LNCaP clone FGC (cell line): ENCODE data around the gene MRPL55.
A peak's percentile ranks its signal among the peaks of the same experiment; 100 is the strongest.

Experiments used
- DNase-seq: peaks from one replicate; pipeline ENCODE4 v3.0.0-alpha.2; 2011; ENCODE audit warnings: low read depth
- H3K4me3 ChIP-seq: 2 replicates; pipeline ENCODE4 v1.5.1; 2011; ENCODE audit warnings: mild to moderate bottlenecking, low read depth, low read length, control low read depth
- TF ChIP-seq, protein P1 (sequence below): IDR thresholded peaks from 2 replicates; pipeline ENCODE4 v1.5.1; 2012; ENCODE audit warnings: mild to moderate bottlenecking; ENCODE audit not compliant: control insufficient read depth, insufficient read depth; ENCODE audit errors: extremely low read depth

Gene MRPL55

DNA sequence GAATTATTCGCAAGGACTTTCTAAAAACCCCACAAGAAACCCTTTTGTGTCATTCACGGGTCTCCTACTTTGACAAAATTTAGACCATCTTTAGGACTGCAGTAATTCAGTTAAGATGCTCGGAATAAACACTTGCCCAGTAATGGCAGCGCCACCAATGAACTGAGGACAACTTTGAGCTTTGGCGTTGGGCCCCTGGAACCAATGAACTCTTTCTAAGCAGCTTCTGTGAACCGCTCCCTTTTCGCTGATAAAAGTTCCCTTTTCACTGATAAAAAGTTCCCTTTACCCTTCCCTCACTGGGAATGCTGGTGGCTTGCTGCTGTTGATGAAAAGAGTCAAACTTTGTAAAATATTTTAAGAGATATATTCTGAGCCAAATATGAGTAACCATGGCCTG, 1.5 kb upstream of the MRPL55 start:
- TF ChIP-seq, protein P1, sequence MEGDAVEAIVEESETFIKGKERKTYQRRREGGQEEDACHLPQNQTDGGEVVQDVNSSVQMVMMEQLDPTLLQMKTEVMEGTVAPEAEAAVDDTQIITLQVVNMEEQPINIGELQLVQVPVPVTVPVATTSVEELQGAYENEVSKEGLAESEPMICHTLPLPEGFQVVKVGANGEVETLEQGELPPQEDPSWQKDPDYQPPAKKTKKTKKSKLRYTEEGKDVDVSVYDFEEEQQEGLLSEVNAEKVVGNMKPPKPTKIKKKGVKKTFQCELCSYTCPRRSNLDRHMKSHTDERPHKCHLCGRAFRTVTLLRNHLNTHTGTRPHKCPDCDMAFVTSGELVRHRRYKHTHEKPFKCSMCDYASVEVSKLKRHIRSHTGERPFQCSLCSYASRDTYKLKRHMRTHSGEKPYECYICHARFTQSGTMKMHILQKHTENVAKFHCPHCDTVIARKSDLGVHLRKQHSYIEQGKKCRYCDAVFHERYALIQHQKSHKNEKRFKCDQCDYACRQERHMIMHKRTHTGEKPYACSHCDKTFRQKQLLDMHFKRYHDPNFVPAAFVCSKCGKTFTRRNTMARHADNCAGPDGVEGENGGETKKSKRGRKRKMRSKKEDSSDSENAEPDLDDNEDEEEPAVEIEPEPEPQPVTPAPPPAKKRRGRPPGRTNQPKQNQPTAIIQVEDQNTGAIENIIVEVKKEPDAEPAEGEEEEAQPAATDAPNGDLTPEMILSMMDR: no peak
- no peak for DNase-seq
- H3K4me3 ChIP-seq: no peak overlapping the region

DNA sequence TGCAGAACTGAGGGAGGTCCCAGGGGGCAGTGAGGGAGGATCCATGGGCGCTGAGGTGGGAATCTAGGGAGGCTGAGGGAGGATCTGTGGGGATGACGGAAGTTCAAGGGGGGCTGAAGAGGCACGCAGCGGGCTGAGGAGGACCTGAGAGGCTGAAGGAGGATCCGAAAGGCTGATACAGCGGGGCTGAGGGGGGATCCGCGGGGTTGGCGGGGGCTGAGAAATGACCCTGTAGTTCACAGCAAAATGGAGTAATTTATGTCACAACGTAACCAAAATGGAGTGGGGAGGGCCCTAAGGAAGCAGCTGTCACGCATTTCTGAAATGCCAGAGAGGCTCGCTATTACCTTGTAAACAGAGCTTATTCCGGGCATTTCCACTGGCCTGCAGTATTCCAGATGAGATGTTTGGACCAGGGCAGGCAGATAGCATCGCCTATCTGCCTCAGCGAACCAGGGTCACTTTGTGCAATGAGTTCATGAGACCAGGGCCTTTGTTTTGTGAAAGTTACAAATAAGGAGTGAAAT, 926 bp upstream of the MRPL55 start:
- no peak for DNase-seq
- TF ChIP-seq, protein P1: no peak
- H3K4me3 ChIP-seq: peak overlapping the region; percentile 99

DNA sequence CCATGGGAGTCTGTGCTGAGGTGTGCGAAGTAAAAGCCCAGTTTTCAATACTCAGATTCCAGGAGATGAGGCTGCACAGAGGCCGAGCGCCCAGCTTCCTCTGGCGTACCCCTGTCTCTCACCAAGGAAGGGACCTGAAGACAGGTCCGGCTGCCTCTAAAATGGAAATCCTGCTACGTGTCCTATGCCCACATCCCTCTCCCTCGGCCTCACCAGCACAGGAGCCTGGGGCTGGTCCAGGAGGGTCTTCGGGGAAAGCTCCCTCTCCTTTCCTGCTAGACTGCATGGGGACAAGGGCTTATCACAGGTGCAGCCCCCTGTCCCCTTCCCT, 392 bp downstream of the MRPL55 start:
- peak overlapping the region; percentile 99 for H3K4me3 ChIP-seq
- TF ChIP-seq, protein P1: no peak
- DNase-seq: no peak

DNA sequence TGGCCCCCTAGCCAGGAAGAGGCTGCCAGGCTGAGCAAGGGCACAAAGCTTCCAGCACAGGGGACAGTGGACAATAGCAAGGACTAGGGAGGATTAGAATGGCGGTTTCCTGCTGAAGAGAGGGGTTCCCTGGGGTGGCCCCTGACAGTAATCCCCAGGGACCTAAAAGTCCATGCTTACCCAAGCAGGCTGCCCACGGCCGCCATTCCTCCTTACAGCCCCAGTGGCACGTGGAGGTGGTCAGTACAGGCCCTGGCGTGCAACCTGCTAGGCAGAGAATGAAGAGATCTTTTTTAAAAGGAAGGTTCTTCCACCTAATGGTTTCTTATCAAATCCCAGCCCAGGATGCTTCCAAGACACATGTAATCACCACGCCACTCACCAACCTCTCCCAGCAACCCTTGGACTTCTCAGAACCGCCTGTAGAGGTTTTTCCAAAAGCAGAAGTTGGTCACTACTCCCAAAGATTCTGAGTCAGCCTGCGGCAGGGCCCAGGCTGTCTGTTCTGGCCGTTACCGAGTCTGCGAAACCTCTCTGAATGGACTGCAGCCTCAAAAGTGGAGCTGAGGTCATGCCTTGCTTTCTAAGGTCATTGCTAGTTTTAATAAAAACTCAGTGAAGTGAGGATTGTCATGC, 926 bp downstream of the MRPL55 start:
- TF ChIP-seq, protein P1: no peak
- DNase-seq: no peak
- peak overlapping the region; percentile 99 for H3K4me3 ChIP-seq

DNA sequence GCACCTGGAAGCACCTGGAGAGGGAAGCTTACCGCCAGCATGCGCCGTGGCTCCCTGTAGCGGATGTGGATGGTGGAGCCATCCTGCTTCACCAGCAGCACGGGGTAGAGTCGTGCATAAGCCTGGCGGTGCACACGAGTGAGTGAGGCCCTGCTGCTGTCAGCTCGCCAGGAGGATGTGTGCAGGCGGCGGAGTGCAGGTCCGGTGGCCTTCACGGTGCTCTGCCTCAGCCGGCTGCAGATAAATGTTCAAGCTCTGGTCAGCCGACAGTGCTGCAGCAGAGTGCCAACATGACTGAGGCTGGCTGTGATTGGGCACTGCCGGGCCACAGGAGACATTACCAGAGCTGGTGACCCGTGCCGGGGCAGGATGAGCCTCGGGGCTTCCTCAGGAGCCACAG, 1.5 kb downstream of the MRPL55 start:
- no peak for DNase-seq
- TF ChIP-seq, protein P1: no peak
- peak overlapping the region; percentile 99 for H3K4me3 ChIP-seq

DNA sequence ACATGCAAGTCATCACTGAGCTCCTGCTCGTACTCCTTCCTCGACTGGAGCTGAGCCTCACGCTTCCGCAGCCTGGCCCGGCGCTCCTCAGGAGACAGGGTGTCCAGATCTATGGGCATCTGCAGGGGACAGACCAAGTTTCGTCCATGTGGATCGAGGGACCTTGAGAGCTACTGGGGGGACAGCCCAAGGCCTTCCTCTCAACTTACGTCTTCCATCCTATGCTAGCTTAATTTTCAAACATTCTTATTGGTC, 2.4 kb downstream of the MRPL55 start:
- DNase-seq: no peak
- TF ChIP-seq, protein P1: no peak
- H3K4me3 ChIP-seq: no peak overlapping the region
